HepG2 (cell line): ENCODE results near the gene DDOST.

Experiments used
- POLR2A ChIP-seq, 2 experiments: IDR thresholded peaks; 2 replicates each; pipeline ENCODE4 v1.6.1; 2011; ENCODE audit warnings: low read depth in 2 of 2, low read length in 2 of 2, mild to moderate bottlenecking in 1 of 2, moderate library complexity in 1 of 2; ENCODE audit not compliant: insufficient read depth in 1 of 2
- ZNF235 ChIP-seq: sonication (generic); formaldehyde crosslinking; IDR thresholded peaks from 2 replicates; pipeline ENCODE4 v1.8.1; 2023; ENCODE audit warnings: mild to moderate bottlenecking, missing genetic modification reagents, borderline replicate concordance

DNA sequence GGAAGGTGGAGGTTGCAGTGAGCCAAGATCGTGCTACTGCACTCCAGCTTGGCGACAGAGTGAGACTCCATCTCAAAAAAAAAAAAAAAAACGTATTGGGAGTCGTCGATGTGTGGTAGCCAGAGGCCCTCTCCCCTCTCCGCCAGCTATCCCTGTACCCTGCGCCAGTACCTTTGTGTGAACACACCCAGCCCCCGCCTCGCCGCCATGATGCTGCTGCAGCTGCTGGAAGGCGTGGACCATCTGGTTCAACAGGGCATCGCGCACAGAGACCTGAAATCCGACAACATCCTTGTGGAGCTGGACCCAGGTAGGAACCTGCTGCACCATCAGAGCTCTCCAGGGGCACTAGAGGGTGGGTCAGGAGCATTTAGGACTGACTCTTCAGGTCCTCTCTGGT is 15.8 kb downstream of the DDOST start:
- TF ChIP-seq ZNF235 (no peak), POLR2A (IDR thresholded peaks at IDR 0.05; ENCODE audit: insufficient read depth in 1 of 2, low read depth in 2 of 2, low read length in 2 of 2) (no peak)
